CMK (cell line): ENCODE data around the gene RFK.
"Not testable (repeated sequence)": the region's sequence is repeated elsewhere in the genome, so short reads cannot be mapped to it uniquely, and the experiment has no call there.

Experiments used
- DNase-seq: peaks from one replicate; pipeline ENCODE4 v3.0.0-alpha.2; 2010; ENCODE audit warnings: low read depth

RFK gene

DNA sequence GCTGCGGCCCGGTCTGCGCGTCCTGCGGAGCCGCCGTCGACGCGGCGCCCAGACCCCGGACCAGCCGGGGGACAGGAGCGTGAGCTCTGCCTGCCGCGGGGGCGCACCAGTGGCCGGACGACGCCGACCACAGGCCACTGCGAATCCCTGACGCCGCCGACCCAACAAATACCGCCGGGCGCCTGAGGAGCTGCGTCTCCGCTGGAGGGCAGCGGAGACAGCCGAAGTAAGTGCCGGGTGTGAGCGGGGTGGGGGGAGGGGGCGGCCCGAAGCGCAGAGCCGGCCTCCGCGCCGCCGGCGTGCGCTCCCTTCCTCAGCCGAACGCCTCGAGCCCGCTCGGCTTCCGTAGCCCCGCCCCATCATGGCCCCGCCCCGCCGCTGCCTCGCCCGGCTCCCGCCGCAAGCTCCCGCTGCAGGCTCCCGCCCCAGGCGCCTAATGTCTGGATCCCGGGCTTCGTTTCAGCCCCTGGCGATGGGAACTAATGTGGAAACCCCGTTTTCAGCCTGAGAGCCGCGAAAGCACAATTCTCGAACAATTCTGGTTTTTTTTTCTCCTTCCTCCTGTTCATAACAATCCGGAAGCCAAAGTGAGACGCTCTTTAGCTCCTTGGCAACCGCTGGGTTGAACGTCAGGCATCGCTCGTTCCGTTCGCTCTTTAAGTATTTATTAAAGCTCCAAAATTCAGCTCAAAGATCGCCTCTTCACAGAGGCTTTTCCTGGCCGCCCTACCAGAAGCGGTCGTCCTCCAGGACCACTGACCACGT is at the start of gene RFK:
TSS of gene RFK (minus strand) at position 232 of the 765 bp plus-strand sequence. CDS start 255 bp downstream, outside the sequence.
- DNase-seq, result peak; percentile 60

DNA sequence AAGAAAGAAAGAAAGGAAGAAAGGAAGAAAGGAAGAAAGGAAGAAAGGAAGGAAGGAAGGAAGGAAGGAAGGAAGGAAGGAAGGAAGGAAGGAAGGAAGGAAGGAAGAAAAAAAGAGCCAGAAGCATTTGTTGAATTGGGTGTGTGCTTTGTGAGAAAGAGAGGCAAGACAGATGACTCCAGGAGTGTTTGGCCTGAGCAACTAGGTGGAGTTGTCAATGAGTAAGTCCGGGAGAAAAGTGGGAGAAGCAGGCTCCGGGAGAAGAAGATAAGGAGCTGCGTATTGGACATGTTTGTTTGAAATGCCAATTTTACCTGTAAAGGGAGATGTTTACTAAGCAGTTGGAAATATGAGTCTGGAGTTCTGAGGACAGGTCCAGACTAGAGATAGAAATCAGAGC is 49.7 kb upstream of the RFK start:
- no peak for DNase-seq

DNA sequence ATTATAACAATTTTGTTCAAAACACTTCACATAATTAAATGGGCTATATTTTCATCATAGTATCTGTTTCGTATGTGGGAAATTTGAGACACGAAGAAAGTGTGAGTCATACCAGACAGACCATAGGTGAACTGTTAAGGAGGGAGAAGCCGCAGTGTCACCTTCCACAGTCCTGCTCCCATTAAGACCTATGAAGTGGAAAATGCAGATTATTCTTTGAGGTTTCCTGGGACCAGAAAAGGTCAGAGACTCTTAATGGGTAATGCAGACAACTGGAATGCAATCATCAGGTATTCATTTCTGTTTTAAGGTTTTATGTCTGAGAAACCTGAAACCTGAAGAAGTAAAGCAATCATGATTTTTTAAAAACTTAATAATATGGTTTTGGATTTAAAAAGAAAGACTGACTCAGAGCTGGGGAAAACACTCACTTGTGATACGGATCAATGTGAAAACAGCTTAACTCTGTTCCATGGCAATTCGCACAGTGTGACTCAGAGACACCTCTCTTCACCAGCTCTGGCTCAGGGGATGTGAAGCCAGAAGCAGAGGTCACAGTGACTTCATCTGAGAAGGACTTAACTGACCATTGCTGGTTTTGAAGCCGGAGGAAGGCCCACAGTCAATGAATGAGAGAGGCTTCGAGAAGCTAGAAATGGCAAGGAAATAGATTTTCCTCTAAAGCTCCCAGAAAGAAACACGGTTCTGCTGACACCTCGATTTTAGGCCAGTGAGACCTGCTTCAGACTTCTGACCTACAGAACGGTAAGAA is 47.5 kb upstream of the RFK start:
- no peak for DNase-seq

DNA sequence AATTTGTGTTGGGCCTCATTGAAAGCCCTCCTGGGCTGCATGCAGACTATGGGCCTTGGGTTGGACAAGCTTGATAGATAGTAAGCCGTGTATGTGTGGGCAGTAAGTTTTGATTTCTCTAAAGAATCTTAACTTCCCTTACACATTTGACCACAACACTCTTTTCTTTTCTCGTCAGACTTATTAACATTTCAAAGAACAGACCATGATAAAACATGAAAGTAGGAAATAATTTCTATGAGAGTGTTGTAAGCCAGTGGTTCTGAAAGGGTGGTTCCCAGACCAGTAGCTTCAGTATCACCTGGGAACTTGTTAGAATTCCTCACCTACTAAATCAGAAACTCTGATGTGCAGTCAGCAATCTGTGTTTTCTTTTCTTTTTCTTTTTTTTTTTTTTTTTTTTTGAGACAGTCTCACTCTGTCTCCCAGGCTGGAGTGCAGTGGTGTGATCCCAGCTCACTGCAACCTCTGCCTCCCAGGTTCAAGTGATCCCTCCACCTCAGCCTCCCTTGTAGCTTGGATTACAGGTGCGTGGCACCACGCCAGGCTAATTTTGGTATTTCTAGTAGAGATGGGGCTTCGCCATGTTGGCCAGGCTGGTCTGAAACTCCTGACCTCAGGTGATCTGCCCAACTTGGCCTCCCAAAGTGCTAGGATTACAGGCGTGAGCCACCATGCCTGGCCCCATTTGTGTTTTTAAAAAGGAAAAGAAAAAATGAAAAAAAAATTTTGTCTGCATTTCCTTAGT is 44.8 kb upstream of the RFK start:
- DNase-seq, result no peak

DNA sequence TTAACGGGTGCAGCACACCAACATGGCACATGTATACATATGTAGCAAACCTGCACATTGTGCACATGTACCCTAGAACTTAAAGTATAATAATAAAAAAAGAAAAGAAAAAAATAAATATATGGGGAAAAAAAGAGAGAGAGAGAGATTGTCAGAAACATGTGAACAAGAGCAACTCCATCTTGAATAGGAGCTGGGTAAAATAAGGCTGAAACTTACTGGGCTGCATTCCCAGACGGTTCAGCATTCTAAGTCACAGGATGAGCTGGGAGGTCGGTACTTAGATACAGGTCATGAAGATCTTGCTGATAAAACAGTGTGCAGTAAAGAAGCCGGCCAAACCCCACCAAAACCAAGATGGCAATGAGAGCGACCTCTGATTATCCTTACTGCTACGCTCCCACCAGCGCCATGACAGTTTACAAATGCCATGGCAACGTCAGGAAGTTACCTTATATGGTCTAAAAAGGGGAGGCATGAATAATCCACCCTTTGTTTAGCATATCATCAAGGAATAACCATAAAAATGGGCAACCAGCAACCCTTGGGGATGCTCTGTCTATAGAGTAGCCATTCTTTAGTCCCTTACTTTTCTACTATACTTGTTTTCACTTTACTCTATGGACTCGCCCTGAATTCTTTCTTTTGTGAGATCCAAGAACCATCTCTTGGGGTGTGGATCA is 42.9 kb upstream of the RFK start:
- DNase-seq, result not testable (repeated sequence)

DNA sequence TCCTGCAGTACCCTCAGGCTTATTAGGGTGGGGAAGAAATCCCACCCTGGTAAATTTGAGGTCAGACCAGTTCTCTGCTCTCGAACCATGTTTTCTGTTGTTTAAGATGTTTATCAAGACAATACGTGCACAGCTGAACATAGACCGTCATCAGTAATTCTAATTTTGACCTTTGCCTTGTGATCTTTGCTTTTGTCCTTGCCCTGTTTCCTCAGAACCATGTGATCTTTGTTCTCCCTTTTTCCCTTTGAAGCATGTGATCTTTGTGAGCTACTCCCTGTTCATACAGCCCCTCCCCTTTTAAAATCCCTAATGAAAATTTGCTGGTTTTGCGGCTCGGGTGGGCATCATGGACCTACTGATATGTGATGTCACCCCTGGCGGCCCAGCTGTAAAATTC is 40.7 kb upstream of the RFK start:
- not testable (repeated sequence) for DNase-seq

DNA sequence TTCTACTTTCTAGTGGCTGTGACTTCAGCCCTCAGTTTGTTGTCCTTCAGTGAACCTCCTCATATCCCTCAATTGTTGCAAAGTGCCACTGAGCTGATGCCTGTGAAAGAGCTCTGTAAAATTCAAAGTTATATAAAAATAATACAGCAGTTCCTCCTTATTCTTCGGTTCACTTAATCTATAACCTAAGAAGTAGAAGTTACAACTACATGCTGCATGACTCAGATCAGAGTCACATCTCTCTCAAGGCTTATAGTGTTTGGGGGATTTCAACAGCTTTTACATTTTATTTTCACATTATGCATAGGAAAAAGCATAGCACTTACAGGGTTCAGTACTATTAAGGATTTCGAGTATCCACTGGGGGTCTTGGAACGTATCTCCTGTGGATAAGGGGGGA is 39.6 kb upstream of the RFK start:
- DNase-seq, result no peak

DNA sequence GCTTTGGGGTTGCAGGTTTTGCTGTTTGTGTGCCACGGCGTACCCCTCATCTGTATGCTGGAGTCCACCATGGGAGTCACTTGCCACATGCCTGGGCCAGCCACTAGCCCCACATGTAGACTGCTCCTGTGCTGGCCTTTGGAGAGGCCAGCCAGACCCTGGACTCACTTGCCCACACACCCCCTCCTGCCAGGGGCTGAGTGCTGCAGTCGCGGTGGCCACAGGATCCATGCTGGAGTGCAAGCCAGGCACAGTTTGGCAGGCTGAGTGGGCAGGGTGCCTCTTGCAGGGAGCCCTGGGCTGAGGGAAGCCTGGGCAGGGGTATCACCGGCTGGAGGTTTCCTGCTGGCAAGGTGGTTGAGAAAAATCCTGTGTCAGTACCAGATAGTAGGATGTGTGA is 39.2 kb upstream of the RFK start:
- DNase-seq, result no peak

DNA sequence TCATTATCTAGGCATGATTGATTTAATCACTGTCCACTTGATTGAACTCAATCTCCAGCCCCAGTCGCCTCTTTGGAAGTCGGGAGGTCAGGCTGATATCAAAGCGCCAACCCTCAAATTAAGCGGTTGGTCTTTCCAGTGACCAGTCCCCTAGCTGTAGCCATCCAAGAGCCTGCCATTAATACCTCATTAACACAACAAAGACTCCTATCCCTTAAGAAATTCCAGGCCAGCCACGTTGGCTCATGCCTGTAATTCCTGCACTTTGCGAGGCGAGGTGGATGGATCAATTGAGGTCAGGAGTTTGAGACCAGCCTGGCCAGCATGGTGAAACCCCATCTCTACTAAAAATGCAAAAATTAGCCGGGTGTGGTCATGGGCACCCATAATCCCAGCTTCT is 37.4 kb upstream of the RFK start:
- no peak for DNase-seq

DNA sequence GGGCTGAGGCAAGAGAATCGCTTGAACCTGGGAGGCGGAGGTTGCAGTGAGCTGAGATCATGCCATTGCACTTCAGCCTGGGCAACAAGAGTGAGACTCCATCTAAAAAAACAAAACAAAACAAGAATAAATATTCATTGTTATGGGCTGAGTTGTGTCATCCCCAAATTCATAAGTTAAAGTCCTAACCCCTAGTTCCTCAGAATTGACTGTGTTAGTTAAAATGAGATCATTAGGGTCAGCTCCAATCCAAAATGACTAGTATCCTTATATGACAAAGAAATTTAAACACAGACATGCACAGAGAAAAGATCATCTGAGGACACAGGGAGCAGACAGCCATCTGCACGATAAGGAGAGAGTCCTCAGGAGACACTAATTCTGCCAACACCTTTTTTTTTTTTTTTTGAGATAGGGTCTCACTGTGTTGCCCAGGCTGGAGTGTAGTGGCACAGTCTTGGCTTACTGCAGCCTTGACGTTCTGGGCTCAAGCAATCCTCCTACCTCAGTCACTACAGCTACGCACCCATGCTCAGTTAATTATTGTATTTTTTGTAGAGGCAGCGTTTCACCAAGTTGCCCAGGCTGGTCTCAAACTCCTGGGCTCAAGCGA is 32.7 kb upstream of the RFK start:
- DNase-seq, result no peak

DNA sequence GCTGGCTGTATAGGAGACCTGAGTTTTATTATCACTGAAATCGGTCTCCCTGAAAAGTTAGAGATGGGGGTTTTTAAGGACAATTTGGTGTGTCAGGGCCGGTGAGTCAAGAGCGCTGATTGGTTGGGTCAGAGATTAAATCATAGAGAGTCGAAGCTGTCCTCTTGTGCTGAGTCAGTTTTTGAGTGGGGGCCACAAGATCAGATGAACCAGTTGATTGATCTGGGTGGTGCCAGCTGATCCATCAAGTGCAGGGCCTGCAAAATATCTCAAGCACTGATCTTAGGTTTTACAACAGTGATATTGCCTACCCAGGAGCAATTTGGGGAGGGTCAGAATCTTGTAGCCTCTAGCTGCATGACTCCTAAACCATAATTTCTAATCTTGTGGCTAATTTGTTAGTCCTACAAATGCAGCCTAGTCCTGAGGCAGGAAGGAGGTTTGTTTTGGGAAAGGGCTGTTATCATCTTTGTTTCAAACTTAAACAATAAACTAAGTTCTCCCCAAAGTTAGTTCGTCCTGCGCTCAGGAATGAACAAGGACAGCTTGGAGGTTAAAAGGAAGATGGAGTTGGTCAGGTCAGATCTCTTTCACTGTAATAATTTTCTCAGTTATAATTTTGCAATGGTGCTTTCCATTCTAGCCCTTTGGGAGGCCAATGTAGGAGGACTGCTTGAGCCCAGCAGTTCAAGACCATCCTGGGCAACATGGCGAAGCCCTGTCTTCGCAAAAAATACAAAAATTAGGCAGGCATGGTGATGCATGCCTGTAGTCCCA is 31.6 kb upstream of the RFK start:
- no peak for DNase-seq

DNA sequence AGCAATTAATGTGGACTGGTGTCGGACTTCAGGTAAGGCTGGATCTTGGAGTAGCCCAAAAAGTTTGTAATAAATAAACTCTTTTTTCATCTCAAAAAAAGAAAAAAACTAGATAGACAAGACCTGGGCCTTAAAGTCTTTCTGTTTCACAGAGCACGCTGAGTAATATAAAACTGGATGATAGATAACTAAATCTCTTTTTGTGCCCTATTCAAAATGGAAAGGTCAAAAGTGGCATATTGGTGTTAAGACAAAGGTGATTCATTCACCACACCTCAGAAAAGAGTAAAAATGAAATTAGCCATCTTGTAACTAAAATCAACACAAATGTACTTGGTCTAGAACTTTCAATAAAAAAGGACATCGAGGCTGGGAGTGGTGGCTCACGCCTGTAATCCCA is 30.3 kb upstream of the RFK start:
- no peak for DNase-seq

DNA sequence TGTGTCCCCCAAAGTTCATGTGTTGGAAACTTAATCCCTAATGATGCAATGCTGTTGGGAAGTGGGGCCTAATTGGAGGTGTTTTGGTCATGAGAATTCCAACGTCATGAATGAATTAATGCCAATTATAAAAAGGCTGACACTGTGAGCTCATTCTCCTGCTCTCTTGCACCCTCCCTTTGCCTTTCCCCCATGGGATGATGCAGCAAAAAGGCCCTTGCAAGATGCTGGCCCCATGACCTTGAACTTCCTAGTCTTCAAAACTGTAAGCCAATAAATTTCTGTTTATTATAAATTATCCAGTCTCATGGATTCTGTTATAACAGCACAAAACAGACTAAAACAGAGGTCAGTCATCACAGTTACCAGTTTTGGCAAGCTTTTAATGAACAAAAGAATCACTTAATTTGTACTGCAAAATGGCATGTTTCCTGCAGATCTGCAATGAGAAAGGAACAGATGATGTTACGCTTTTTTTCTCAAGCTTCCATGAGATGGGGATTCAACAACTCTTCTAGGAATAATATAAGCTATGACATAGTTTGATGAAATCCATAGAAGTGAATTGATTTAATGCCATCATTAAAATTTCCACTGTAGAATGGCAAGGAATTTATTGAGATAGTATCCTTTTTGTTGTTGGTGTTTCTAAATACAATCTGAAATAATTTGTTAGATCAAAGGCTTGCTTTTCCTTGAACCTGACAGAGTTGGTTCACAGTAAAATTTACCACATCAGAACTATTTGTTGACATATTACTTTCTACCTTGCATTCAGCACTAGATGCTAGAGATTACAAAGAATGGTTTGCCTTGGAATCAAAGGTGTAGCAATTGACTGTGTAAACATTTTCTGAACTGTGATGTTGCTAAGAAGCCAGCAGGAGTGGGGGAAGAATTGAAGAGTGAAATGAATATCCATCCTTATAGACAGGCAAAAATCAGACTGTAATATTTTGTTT is 29.3 kb upstream of the RFK start:
- DNase-seq, result no peak

DNA sequence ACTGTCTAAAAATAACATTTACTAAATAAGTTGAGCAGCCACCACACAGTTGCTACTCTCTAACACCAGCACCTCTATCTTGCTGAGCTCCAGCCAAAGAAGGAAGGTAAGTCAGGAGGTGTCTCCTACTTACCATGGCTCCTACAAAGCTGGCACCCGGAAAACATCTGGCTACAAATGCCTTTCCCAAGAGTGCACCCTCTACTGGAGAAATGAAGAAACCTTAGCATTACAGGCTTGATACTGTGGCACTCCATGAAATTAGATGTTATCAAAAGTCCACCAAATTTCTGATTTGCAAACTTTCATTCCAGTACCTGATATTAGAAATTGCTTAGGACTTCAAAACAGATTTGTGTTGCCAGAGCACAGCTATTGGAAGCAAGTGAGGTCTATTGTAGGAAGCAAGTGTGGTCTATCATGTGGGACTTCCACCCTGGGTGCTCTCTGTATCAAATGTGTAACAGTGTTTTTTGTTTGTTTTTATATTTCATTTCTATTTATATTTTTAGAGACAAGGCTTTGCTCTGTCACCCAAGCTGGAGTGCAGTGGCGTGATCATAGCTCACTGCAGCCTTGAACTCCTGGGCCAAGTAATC is 25.7 kb upstream of the RFK start:
- no peak for DNase-seq

DNA sequence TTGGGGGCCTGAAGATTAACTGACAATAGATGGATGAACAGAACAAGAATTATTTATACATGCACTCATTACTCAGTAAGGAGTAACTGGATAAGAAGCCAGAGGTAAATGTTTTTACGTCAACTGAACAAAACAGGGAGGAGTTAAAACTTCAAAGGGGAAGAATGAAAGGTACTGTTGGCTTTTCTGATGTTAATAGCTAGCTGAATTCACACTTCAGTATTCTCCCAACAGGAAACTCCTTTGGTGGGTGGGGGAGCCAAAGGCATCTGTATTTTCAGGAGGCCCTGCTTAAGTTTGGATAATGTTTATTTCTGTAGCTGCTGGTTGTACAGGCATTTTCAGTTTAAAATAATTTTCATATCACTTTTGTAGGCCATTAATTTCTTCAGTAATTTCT is 23.2 kb upstream of the RFK start:
- DNase-seq, result no peak

DNA sequence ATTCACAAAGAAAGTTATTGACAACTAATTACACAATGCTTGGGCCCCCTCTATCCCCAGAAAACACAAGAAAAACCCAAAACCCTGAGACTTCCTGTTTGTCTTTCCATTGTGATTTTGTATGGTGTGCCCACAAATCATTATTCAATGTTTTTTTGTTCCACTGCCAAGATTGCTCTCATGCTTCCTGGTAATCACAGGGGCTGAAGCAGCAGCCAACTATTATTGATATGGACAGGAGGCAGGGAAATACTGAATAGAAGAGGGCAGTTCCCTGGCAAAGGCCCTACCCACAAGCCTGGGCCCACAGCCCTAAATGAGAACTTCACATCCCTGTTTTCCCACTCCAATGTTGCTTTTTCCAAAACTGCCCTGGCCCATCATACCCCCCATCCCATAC is 21.5 kb upstream of the RFK start:
- DNase-seq, result no peak

DNA sequence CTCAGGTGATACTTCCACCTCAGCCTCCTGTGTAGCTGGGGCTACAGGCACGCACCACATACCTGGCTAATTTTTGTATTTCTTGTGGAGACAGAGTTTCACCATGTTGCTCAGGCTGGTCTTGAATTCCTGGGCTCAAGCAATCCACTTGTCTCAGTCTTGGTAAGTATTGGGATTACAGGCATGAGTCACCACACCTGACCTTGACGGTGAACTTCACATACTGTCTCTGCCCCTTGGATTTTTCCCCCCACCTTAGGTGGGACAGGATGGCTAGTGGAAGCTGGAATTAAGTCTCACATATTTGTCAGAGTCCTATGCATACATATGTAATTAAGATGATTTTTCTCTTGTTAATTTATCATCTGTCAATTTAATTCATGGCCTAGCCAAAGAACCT is 20.9 kb upstream of the RFK start:
- no peak for DNase-seq

DNA sequence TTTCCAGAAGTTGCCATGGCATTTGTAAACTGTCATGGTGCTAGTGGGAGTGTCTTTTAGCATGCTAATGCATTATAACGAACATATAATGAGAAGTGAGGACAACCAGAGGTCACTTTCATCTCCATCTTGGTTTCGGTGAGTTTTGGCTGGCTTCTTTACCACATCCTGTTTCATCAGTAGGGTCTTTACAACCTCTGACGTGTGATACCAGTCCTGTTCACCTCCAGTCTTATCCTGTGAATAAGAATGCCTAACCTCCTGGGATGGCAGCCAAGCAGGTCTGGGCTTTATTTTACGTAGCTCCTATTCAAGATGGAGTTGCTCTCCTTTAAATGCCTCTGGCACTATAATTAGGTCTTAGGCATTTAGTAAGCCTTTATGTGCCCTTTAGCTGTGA is 20.4 kb upstream of the RFK start:
- DNase-seq, result no peak

DNA sequence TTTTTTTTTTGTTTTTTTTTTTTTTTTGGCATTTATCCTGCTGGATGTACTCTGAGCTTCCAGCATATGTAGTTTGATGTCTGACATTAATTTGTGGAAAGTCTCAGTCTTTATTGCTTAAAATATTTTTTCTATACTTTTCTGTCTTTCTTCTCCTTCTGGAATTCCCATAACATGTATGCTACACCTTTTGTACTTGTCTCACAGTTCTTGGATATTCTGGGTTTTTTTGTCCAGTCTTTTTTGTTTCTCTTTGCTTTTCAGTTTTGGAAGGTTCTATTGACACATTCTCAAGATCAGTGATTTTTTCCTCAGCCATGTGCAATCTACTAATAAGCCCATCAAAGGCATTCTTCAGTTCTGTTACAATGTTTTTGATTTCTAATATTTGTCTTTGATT is 19.4 kb upstream of the RFK start:
- no peak for DNase-seq

DNA sequence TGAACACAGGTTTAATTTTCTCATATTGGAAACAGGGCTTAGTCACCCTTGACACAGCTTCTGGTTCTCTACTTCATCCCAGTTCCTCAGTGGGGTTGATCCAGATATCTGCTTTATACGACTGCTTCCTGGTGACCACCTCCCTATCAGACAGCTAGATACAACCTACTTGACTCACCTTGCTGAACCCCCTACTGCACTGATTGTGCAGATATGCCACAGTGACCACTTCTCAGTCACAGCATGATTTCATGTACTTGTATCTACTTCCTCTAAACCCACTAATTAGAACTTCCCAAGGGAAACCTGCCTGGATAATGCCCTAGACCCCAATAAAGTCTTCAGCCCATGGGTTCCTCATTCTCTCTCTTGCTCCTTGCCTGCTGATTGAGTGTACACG is 18.4 kb upstream of the RFK start:
- DNase-seq, result no peak
